ENCODE measurements around the gene AGR2. TPM values are rescaled to one million over a fixed set of nuclear protein-coding genes. Genes with fewer than 3 reads are reported as not detected.
"Not testable (repeated sequence)": the region's sequence is repeated elsewhere in the genome, so short reads cannot be mapped to it uniquely, and the experiment has no call there.

AGR2 gene
- total RNA-seq, 2 experiments from 2014 or later, result not detected

- Mint-ChIP-seq H3K4me3 (no peak overlapping the region), H3K9me3 (ENCODE audit: low read depth) (no peaks in the 10 kb centered on the region), H3K36me3 (ENCODE audit: low read depth) (no peaks in the 10 kb centered on the region), H3K27ac (no peak overlapping the region), H3K27me3 (peaks cover 2% of the 10 kb centered on the region), H3K4me1 (no peaks in the 10 kb centered on the region)
- ChIA-PET POLR2A (no interaction called here), CTCF (interaction anchor here (0.7 kb wide), 1 partner anchor 11 kb away, joined by 3 read pairs; no protein-coding TSS in a partner anchor)
- DNase-seq (no peak), ATAC-seq (no peak)
- intact Hi-C loops (cut with DNase I, micrococcal nuclease), result no loop called here
Measured at GRCh38 chr7:16770657-16771329, 34.0 kb downstream of the AGR2 start.

GRCh38 chr7:16769994-16770393 lies 34.8 kb downstream of the AGR2 start:
- CTCF ChIA-PET, result interaction anchor here (0.8 to 1.2 kb wide), 2 partner anchors 31 to 1215 kb away, joined by 3 read pairs; no protein-coding TSS in a partner anchor
- ATAC-seq; DNase-seq; intact Hi-C loops (cut with DNase I, micrococcal nuclease); H3K27ac Mint-ChIP-seq; H3K9me3 Mint-ChIP-seq (ENCODE audit: low read depth); H3K4me3 Mint-ChIP-seq; H3K4me1 Mint-ChIP-seq; H3K36me3 Mint-ChIP-seq (ENCODE audit: low read depth); POLR2A ChIA-PET; H3K27me3 Mint-ChIP-seq: not testable (repeated sequence)

GRCh38 chr7:16765436-16765859 lies 39.4 kb downstream of the AGR2 start:
- Mint-ChIP-seq H3K36me3 (ENCODE audit: low read depth) (no peaks in the 10 kb centered on the region), H3K9me3 (ENCODE audit: low read depth) (no peaks in the 10 kb centered on the region), H3K27ac (no peak overlapping the region), H3K4me3 (no peak overlapping the region), H3K27me3 (peaks cover 2% of the 10 kb centered on the region), H3K4me1 (no peaks in the 10 kb centered on the region)
- no peak for ATAC-seq
- DNase-seq, result no peak
- intact Hi-C loops (cut with DNase I, micrococcal nuclease), result no loop called here
- POLR2A ChIA-PET, result no interaction called here
- CTCF ChIA-PET, result interaction anchor here (1.0 kb wide), 1 partner anchor 10 kb away, joined by 4 read pairs; no protein-coding TSS in a partner anchor

- Mint-ChIP-seq H3K36me3 (ENCODE audit: low read depth) (no peaks in the 10 kb centered on the region), H3K4me3 (no peak overlapping the region), H3K4me1 (no peaks in the 10 kb centered on the region), H3K27ac (no peak overlapping the region), H3K9me3 (ENCODE audit: low read depth) (no peaks in the 10 kb centered on the region), H3K27me3 (peaks cover 4% of the 10 kb centered on the region)
- ATAC-seq (no peak), DNase-seq (no peak)
- intact Hi-C loops (cut with DNase I, micrococcal nuclease), result no loop called here
- ChIA-PET CTCF (no interaction called here), POLR2A (no interaction called here)
Measured at GRCh38 chr7:16764942-16765341, 39.9 kb downstream of the AGR2 start.

- DNase-seq (no peak), ATAC-seq (no peak)
- ChIA-PET CTCF (no interaction called here), POLR2A (no interaction called here)
- Mint-ChIP-seq H3K9me3 (ENCODE audit: low read depth) (no peaks in the 10 kb centered on the region), H3K27me3 (peaks cover 4% of the 10 kb centered on the region), H3K27ac (no peak overlapping the region), H3K4me1 (no peaks in the 10 kb centered on the region), H3K36me3 (ENCODE audit: low read depth) (no peaks in the 10 kb centered on the region), H3K4me3 (no peak overlapping the region)
- intact Hi-C loops (cut with DNase I, micrococcal nuclease), result no loop called here
Measured at GRCh38 chr7:16762177-16762576, 42.6 kb downstream of the AGR2 start.

GRCh38 chr7:16759840-16760239 lies 45.0 kb downstream of the AGR2 start:
- DNase-seq, result no peak
- H3K4me3 Mint-ChIP-seq, result no peak overlapping the region

GRCh38 chr7:16758631-16759611 lies 45.9 kb downstream of the AGR2 start:
- Mint-ChIP-seq H3K27ac (no peak overlapping the region), H3K4me3 (no peak overlapping the region), H3K4me1 (peaks cover 8% of the 10 kb centered on the region), H3K9me3 (ENCODE audit: low read depth) (no peaks in the 10 kb centered on the region), H3K36me3 (ENCODE audit: low read depth) (no peaks in the 10 kb centered on the region), H3K27me3 (peaks cover 22% of the 10 kb centered on the region)
- DNase-seq (no peak), ATAC-seq (no peak)
- CTCF ChIA-PET, result no interaction called here
- intact Hi-C loops (cut with DNase I, micrococcal nuclease), result loop anchor here in 1 of 2 experiments (5.0 kb wide), 1 partner anchor 337 kb away; the partner anchor contains the start of gene CRPPA
- POLR2A ChIA-PET, result no interaction called here

More at GRCh38 chr7:16759840-16760239, 45.0 kb downstream of the AGR2 start:
- no peak overlapping the region for H3K27ac Mint-ChIP-seq
- ChIA-PET POLR2A (no interaction called here), CTCF (interaction anchor here (0.6 kb wide), 1 partner anchor 43 kb away, joined by 3 read pairs; no protein-coding TSS in a partner anchor)
- peaks cover 14% of the 10 kb centered on the region for H3K27me3 Mint-ChIP-seq
- intact Hi-C loops (cut with DNase I, micrococcal nuclease), result loop anchor here in 1 of 2 experiments (5.0 kb wide), 1 partner anchor 338 kb away; the partner anchor contains the start of gene CRPPA
- H3K9me3 Mint-ChIP-seq (ENCODE audit: low read depth), result no peaks in the 10 kb centered on the region
- H3K4me1 Mint-ChIP-seq, result no peaks in the 10 kb centered on the region
- H3K36me3 Mint-ChIP-seq (ENCODE audit: low read depth), result no peaks in the 10 kb centered on the region
- ATAC-seq, result peak; percentile 49

- no peaks in the 10 kb centered on the region for H3K36me3 Mint-ChIP-seq (ENCODE audit: low read depth)
- DNase-seq (no peak), ATAC-seq (no peak)
- intact Hi-C loops (cut with DNase I, micrococcal nuclease), result loop anchor here in 1 of 2 experiments (5.0 kb wide), 1 partner anchor 336 kb away; the partner anchor contains the start of gene CRPPA
- no peak overlapping the region for H3K4me3 Mint-ChIP-seq
- H3K4me1 Mint-ChIP-seq, result peaks cover 11% of the 10 kb centered on the region
- H3K27ac Mint-ChIP-seq, result no peak overlapping the region
- peaks cover 25% of the 10 kb centered on the region for H3K27me3 Mint-ChIP-seq
- POLR2A ChIA-PET, result no interaction called here
- CTCF ChIA-PET, result no interaction called here
- no peaks in the 10 kb centered on the region for H3K9me3 Mint-ChIP-seq (ENCODE audit: low read depth)
Measured at GRCh38 chr7:16758036-16758435, 46.8 kb downstream of the AGR2 start.

- ATAC-seq, result no peak
- CTCF ChIA-PET, result no interaction called here
- no peaks in the 10 kb centered on the region for H3K9me3 Mint-ChIP-seq (ENCODE audit: low read depth)
- intact Hi-C loops (cut with DNase I, micrococcal nuclease), result loop anchor here in 1 of 2 experiments (5.0 kb wide), 1 partner anchor 333 kb away; the partner anchor contains the start of gene CRPPA
- peak overlapping the region; percentile 71 for H3K4me3 Mint-ChIP-seq
- DNase-seq, result no peak
- peaks cover 29% of the 10 kb centered on the region for H3K27me3 Mint-ChIP-seq
- POLR2A ChIA-PET, result no interaction called here
- H3K4me1 Mint-ChIP-seq, result peaks cover 12% of the 10 kb centered on the region
- no peak overlapping the region for H3K27ac Mint-ChIP-seq
- no peaks in the 10 kb centered on the region for H3K36me3 Mint-ChIP-seq (ENCODE audit: low read depth)
Measured at GRCh38 chr7:16755397-16755796, 49.4 kb downstream of the AGR2 start.

- ChIA-PET POLR2A (interaction anchor here (0.6 kb wide), 1 partner anchor 648 kb away, joined by 3 read pairs; no protein-coding TSS in a partner anchor), CTCF (no interaction called here)
- Mint-ChIP-seq H3K36me3 (ENCODE audit: low read depth) (no peaks in the 10 kb centered on the region), H3K9me3 (ENCODE audit: low read depth) (no peaks in the 10 kb centered on the region), H3K4me1 (peaks cover 12% of the 10 kb centered on the region), H3K27me3 (peaks cover 27% of the 10 kb centered on the region), H3K4me3 (peak overlapping the region; percentile 71), H3K27ac (no peak overlapping the region)
- intact Hi-C loops (cut with DNase I, micrococcal nuclease), result loop anchor here in 1 of 2 experiments (5.0 kb wide), 1 partner anchor 333 kb away; the partner anchor contains the start of gene CRPPA
- no peak for DNase-seq
- no peak for ATAC-seq
Measured at GRCh38 chr7:16754856-16755317, 49.9 kb downstream of the AGR2 start.

All from activated CD4-positive, alpha-beta T cell treated with anti-CD3 and anti-CD28 coated beads for 36 hours (primary cell).